ENCODE results near the gene PLG. TPM values are rescaled to one million over a fixed set of nuclear protein-coding genes. Genes with fewer than 3 reads are reported as not detected.

PLG gene
- total and polyA plus RNA-seq, 2 of the 4 experiments (the other 2 are of a cell fraction): not detected

GRCh38 chr6:160793652-160794051 lies 91.6 kb downstream of the PLG start:
- CTCF ChIA-PET: no interaction called here
- TF ChIP-seq USF2 (IDR thresholded peaks at IDR 0.05; ENCODE audit: low read depth, low read length): no peak
- no peak for TF ChIP-seq SMC3 (IDR thresholded peaks at IDR 0.05; ENCODE audit: low read depth, low read length)
- TF ChIP-seq RFX5 (IDR thresholded peaks at IDR 0.05; ENCODE audit: low read depth, low read length): no peak
- no peak for TF ChIP-seq RAD21 (IDR thresholded peaks at IDR 0.05; ENCODE audit: low read length)
- TF ChIP-seq FOS (IDR thresholded peaks at IDR 0.05; ENCODE audit: low read depth, low read length): no peak
- TF ChIP-seq MAFK (IDR thresholded peaks at IDR 0.05; ENCODE audit: low read depth, low read length): no peak
- TF ChIP-seq MAZ (IDR thresholded peaks at IDR 0.05; ENCODE audit: borderline replicate concordance, low read depth, low read length): no peak
- no peak for TF ChIP-seq CHD1 (IDR thresholded peaks at IDR 0.05; ENCODE audit: low read depth, low read length)
- TF ChIP-seq CTCF (conservative IDR thresholded peaks at IDR 0.05; ENCODE audit: low read depth, low read length): no peak
- TF ChIP-seq NFE2L2 (IDR thresholded peaks at IDR 0.05; ENCODE audit: low read depth, low read length): no peak
- TF ChIP-seq RCOR1 (IDR thresholded peaks at IDR 0.05; ENCODE audit: insufficient replicate concordance, low read length): no peak
- no peak for TF ChIP-seq CEBPB (IDR thresholded peaks at IDR 0.05; ENCODE audit: low read depth, low read length)
- no peak for TF ChIP-seq ELK1 (IDR thresholded peaks at IDR 0.05; ENCODE audit: borderline replicate concordance, low read depth, low read length)
- no peak for TF ChIP-seq POLR2A (IDR thresholded peaks at IDR 0.05; ENCODE audit: low read depth, low read length)
- H4K8ac ChIP-seq (ENCODE audit: low read depth in 2 of 2, low read length in 2 of 2): no peak overlapping the region
- no peak overlapping the region for H2BK15ac ChIP-seq (ENCODE audit: low read depth, low read length)
- no peaks in the 10 kb centered on the region for H4K20me1 ChIP-seq (ENCODE audit: insufficient read depth, low read length)
- no peak overlapping the region for H3K14ac ChIP-seq (replicated peaks; ENCODE audit: low read depth, low read length)
- WGBS, 2 experiments (ENCODE audit: extremely low coverage in 2 of 2, insufficient read length in 1 of 2): no CpG with 5 or more reads among the region's 1 CpG
- H4K91ac ChIP-seq (ENCODE audit: insufficient read depth, low read depth, low read length): no peak overlapping the region
- H3K4me2 ChIP-seq (ENCODE audit: low read depth, low read length): no peak overlapping the region
- no peaks in the 10 kb centered on the region for H3K4me1 ChIP-seq (ENCODE audit: control insufficient read depth, insufficient read depth, low read length)
- no peaks in the 10 kb centered on the region for H3K9me1 ChIP-seq (ENCODE audit: insufficient read depth, low read length)
- H3K56ac ChIP-seq (ENCODE audit: extremely low read depth, insufficient read depth, low read length): no peak overlapping the region
- no peak overlapping the region for H3K9ac ChIP-seq (ENCODE audit: low read depth, low read length)
- H3K36me3 ChIP-seq (ENCODE audit: control insufficient read depth, insufficient read depth, low read length): no peaks in the 10 kb centered on the region
- in situ Hi-C loops (cut with MboI; ENCODE audit: low sequenced_read_pairs) (no loop called here), dilution Hi-C loops (cut with HindIII; ENCODE audit: low sequenced_read_pairs, unreplicated experiment) (no loop called here), intact Hi-C loops (cut with micrococcal nuclease) (loop anchor here (5.0 kb wide), 1 partner anchor 579 kb away; no protein-coding TSS in a partner anchor)
- no peaks in the 10 kb centered on the region for H3K79me1 ChIP-seq (ENCODE audit: low read depth in 1 of 2, low read length in 2 of 2)
- no peak overlapping the region for H2BK20ac ChIP-seq (ENCODE audit: low read depth, low read length)
- no peak overlapping the region for H2AFZ ChIP-seq (replicated peaks; ENCODE audit: low read length, poor library complexity)
- H4K5ac ChIP-seq (ENCODE audit: low read depth, low read length): no peak overlapping the region
- H2BK5ac ChIP-seq (ENCODE audit: low read depth, low read length, poor library complexity, severe bottlenecking): no peak overlapping the region
- no TSS peak for BruUV-seq (replicated peaks)
- H3K18ac ChIP-seq (ENCODE audit: low read depth, low read length): no peak overlapping the region
- peaks cover 15% of the 10 kb centered on the region; the same call in 1 of the 2 replicates for H3K9me3 ChIP-seq (ENCODE audit: control insufficient read depth, insufficient read depth, low read length)
- no peak overlapping the region for H3K4me3 ChIP-seq (ENCODE audit: insufficient read depth, low read depth, low read length)
- DNase-seq (no peak), ATAC-seq (ENCODE audit: low read depth) (no peak)
- H3K27me3 ChIP-seq (ENCODE audit: control insufficient read depth, insufficient read depth, low read length): no peaks in the 10 kb centered on the region
- no peak overlapping the region for H2BK120ac ChIP-seq (ENCODE audit: low read depth, low read length)
- no peak overlapping the region for H3K27ac ChIP-seq (ENCODE audit: insufficient read depth, low read length)
- no peak overlapping the region for H3K23ac ChIP-seq (ENCODE audit: low read depth, low read length)
- no peak overlapping the region for H3K4ac ChIP-seq (ENCODE audit: low read depth, low read length)
- no peak overlapping the region for H2AK5ac ChIP-seq (ENCODE audit: low read depth, low read length)
- POLR2A ChIA-PET (ENCODE audit: unreplicated experiment): no interaction called here
- no peak overlapping the region for H2AK9ac ChIP-seq (replicated peaks; ENCODE audit: low read depth, low read length, poor library complexity)

Measured in IMR-90 (cell line).